ENCODE data around the gene FAP. TPM values are rescaled to one million over a fixed set of nuclear protein-coding genes. Genes with fewer than 3 reads are reported as not detected.

Gene FAP
- not detected for total RNA-seq
- not detected for polyA plus RNA-seq
- not detected for total RNA-seq

GRCh38 chr2:162243294-162243693, at the start of gene FAP:
Gene FAP, minus strand, starts transcription at chr2:162243445. Its CDS starts 118 bp downstream, at chr2:162243327.
- POLR2A ChIA-PET: no interaction called here
- no peaks in the 10 kb centered on the region for H3K27me3 ChIP-seq (ENCODE audit: control insufficient read depth in 2 of 2, insufficient read depth in 2 of 2, low read length in 2 of 2)
- H3K4me1 Mint-ChIP-seq: peaks cover 0 to 2% (median 0%) of the 10 kb centered on the region in 7 donors
- no peak within 1 kb of the TSS for H3K4me3 Mint-ChIP-seq
- H3K9me3 Mint-ChIP-seq: peaks cover 0 to 1% (median 0%) of the 10 kb centered on the region in 11 donors
- peaks cover 29 to 56% (median 31%) of the 10 kb centered on the region in 5 donors for H3K27me3 Mint-ChIP-seq
- CTCF ChIA-PET: no interaction called here
- intact Hi-C loops (cut with micrococcal nuclease): no loop called here
- no peak within 1 kb of the TSS for H3K4me3 ChIP-seq (ENCODE audit: low read length)
- DNase-seq: no peak
- no peak within 1 kb of the TSS for H3K27ac ChIP-seq (ENCODE audit: low read depth, low read length)
- no peaks in the 10 kb centered on the region for H3K9me3 ChIP-seq (ENCODE audit: control insufficient read depth in 2 of 3, low read length in 3 of 3)
- H3K36me3 ChIP-seq (ENCODE audit: control insufficient read depth in 2 of 3, insufficient read depth in 3 of 3, low read length in 3 of 3): no peaks in the 10 kb centered on the region
- no peak for ATAC-seq
- no peak within 1 kb of the TSS for H3K27ac Mint-ChIP-seq
- H3K36me3 Mint-ChIP-seq: no peaks in the 10 kb centered on the region
- no peaks in the 10 kb centered on the region for H3K4me1 ChIP-seq (ENCODE audit: control insufficient read depth in 2 of 2, insufficient read depth in 2 of 2, low read length in 2 of 2)

GRCh38 chr2:162291748-162292147, 48.5 kb upstream of the FAP start:
- Mint-ChIP-seq H3K27ac (no peak overlapping the region), H3K36me3 (peaks cover 0 to 27% (median 16%) of the 10 kb centered on the region in 5 donors), H3K4me1 (peaks cover 0 to 13% (median 0%) of the 10 kb centered on the region in 7 donors), H3K9me3 (no peaks in the 10 kb centered on the region), H3K27me3 (no peaks in the 10 kb centered on the region), H3K4me3 (no peak overlapping the region)
- H3K9me3 ChIP-seq (ENCODE audit: control insufficient read depth in 2 of 3, low read length in 3 of 3): no peaks in the 10 kb centered on the region
- H3K4me1 ChIP-seq (ENCODE audit: control insufficient read depth in 2 of 2, insufficient read depth in 2 of 2, low read length in 2 of 2): no peaks in the 10 kb centered on the region
- CTCF ChIA-PET: no interaction called here
- no peaks in the 10 kb centered on the region for H3K27me3 ChIP-seq (ENCODE audit: control insufficient read depth in 2 of 2, insufficient read depth in 2 of 2, low read length in 2 of 2)
- POLR2A ChIA-PET: no interaction called here
- DNase-seq (no peak), ATAC-seq (no peak)
- intact Hi-C loops (cut with micrococcal nuclease): no loop called here
- peaks cover 0 to 24% (median 0%) of the 10 kb centered on the region in 3 experiments for H3K36me3 ChIP-seq (ENCODE audit: control insufficient read depth in 2 of 3, insufficient read depth in 3 of 3, low read length in 3 of 3)
- H3K4me3 ChIP-seq (ENCODE audit: low read length): no peak overlapping the region
- no peak overlapping the region for H3K27ac ChIP-seq (ENCODE audit: low read depth, low read length)

- Histone ChIP-seq H3K9me3 (ENCODE audit: control insufficient read depth in 2 of 3, low read length in 3 of 3) (no peaks in the 10 kb centered on the region), H3K4me3 (ENCODE audit: low read length) (no peak overlapping the region), H3K4me1 (ENCODE audit: control insufficient read depth in 2 of 2, insufficient read depth in 2 of 2, low read length in 2 of 2) (no peaks in the 10 kb centered on the region), H3K27me3 (ENCODE audit: control insufficient read depth in 2 of 2, insufficient read depth in 2 of 2, low read length in 2 of 2) (no peaks in the 10 kb centered on the region), H3K36me3 (ENCODE audit: control insufficient read depth in 2 of 3, insufficient read depth in 3 of 3, low read length in 3 of 3) (peaks cover 2 to 56% (median 24%) of the 10 kb centered on the region in 3 experiments), H3K27ac (ENCODE audit: low read depth, low read length) (no peak overlapping the region)
- ChIA-PET POLR2A (no interaction called here), CTCF (interaction anchor here (0.9 to 1.8 kb wide), 2 partner anchors 16 to 62 kb away, joined by 3 to 8 read pairs; no protein-coding TSS in a partner anchor)
- no peaks in the 10 kb centered on the region for H3K9me3 Mint-ChIP-seq
- H3K4me3 Mint-ChIP-seq: no peak overlapping the region
- peaks cover 0 to 2% (median 0%) of the 10 kb centered on the region in 7 donors for H3K4me1 Mint-ChIP-seq
- no peaks in the 10 kb centered on the region for H3K27me3 Mint-ChIP-seq
- peak overlapping the region in 1 of 9 donors; percentile 44 for H3K27ac Mint-ChIP-seq
- intact Hi-C loops (cut with micrococcal nuclease): no loop called here
- ATAC-seq (no peak), DNase-seq (no peak)
- peaks cover 24 to 63% (median 46%) of the 10 kb centered on the region in 5 donors for H3K36me3 Mint-ChIP-seq
These were observed 39.6 kb upstream of the FAP start for GRCh38 chr2:162282765-162283425.

GRCh38 chr2:162280654-162281053, 37.4 kb upstream of the FAP start:
- Histone ChIP-seq H3K9me3 (ENCODE audit: control insufficient read depth in 2 of 3, low read length in 3 of 3) (no peaks in the 10 kb centered on the region), H3K27ac (ENCODE audit: low read depth, low read length) (no peak overlapping the region), H3K4me1 (ENCODE audit: control insufficient read depth in 2 of 2, insufficient read depth in 2 of 2, low read length in 2 of 2) (no peaks in the 10 kb centered on the region), H3K4me3 (ENCODE audit: low read length) (no peak overlapping the region), H3K27me3 (ENCODE audit: control insufficient read depth in 2 of 2, insufficient read depth in 2 of 2, low read length in 2 of 2) (no peaks in the 10 kb centered on the region), H3K36me3 (ENCODE audit: control insufficient read depth in 2 of 3, insufficient read depth in 3 of 3, low read length in 3 of 3) (peaks cover 2 to 58% (median 24%) of the 10 kb centered on the region in 3 experiments)
- no peak overlapping the region for H3K27ac Mint-ChIP-seq
- peaks cover 27 to 68% (median 50%) of the 10 kb centered on the region in 5 donors for H3K36me3 Mint-ChIP-seq
- intact Hi-C loops (cut with micrococcal nuclease): no loop called here
- ATAC-seq: no peak
- peaks cover 0 to 2% (median 0%) of the 10 kb centered on the region in 7 donors for H3K4me1 Mint-ChIP-seq
- no peaks in the 10 kb centered on the region for H3K27me3 Mint-ChIP-seq
- DNase-seq: no peak
- CTCF ChIA-PET: no interaction called here
- POLR2A ChIA-PET: no interaction called here
- H3K4me3 Mint-ChIP-seq: no peak overlapping the region
- no peaks in the 10 kb centered on the region for H3K9me3 Mint-ChIP-seq

GRCh38 chr2:162277381-162277780, 34.1 kb upstream of the FAP start:
- POLR2A ChIA-PET: no interaction called here

GRCh38 chr2:162267996-162268395, 24.8 kb upstream of the FAP start:
- Mint-ChIP-seq H3K36me3 (peaks cover 30 to 73% (median 68%) of the 10 kb centered on the region in 5 donors), H3K27ac (peak overlapping the region in 1 of 9 donors; percentile 31), H3K4me3 (no peak overlapping the region), H3K4me1 (peaks cover 0 to 2% (median 0%) of the 10 kb centered on the region in 7 donors), H3K27me3 (no peaks in the 10 kb centered on the region), H3K9me3 (no peaks in the 10 kb centered on the region)
- Histone ChIP-seq H3K27me3 (ENCODE audit: control insufficient read depth in 2 of 2, insufficient read depth in 2 of 2, low read length in 2 of 2) (no peaks in the 10 kb centered on the region), H3K9me3 (ENCODE audit: control insufficient read depth in 2 of 3, low read length in 3 of 3) (no peaks in the 10 kb centered on the region), H3K36me3 (ENCODE audit: control insufficient read depth in 2 of 3, insufficient read depth in 3 of 3, low read length in 3 of 3) (peaks cover 5 to 26% (median 6%) of the 10 kb centered on the region in 3 experiments), H3K4me1 (ENCODE audit: control insufficient read depth in 2 of 2, insufficient read depth in 2 of 2, low read length in 2 of 2) (no peaks in the 10 kb centered on the region), H3K4me3 (ENCODE audit: low read length) (no peak overlapping the region), H3K27ac (ENCODE audit: low read depth, low read length) (no peak overlapping the region)
- ChIA-PET POLR2A (no interaction called here), CTCF (no interaction called here)
- intact Hi-C loops (cut with micrococcal nuclease): no loop called here
- no peak for DNase-seq
- no peak for ATAC-seq

More at GRCh38 chr2:162277381-162277780, 34.1 kb upstream of the FAP start:
- DNase-seq: no peak
- Mint-ChIP-seq H3K27ac (no peak overlapping the region), H3K4me3 (no peak overlapping the region), H3K4me1 (no peaks in the 10 kb centered on the region), H3K27me3 (no peaks in the 10 kb centered on the region), H3K36me3 (peaks cover 27 to 69% (median 58%) of the 10 kb centered on the region in 5 donors), H3K9me3 (no peaks in the 10 kb centered on the region)
- intact Hi-C loops (cut with micrococcal nuclease): no loop called here
- no peaks in the 10 kb centered on the region for H3K27me3 ChIP-seq (ENCODE audit: control insufficient read depth in 2 of 2, insufficient read depth in 2 of 2, low read length in 2 of 2)
- peaks cover 2 to 42% (median 4%) of the 10 kb centered on the region in 3 experiments for H3K36me3 ChIP-seq (ENCODE audit: control insufficient read depth in 2 of 3, insufficient read depth in 3 of 3, low read length in 3 of 3)
- CTCF ChIA-PET: interaction anchor here (3.1 kb wide), 1 partner anchor 23 kb away, joined by 16 read pairs; no protein-coding TSS in a partner anchor
- H3K4me1 ChIP-seq (ENCODE audit: control insufficient read depth in 2 of 2, insufficient read depth in 2 of 2, low read length in 2 of 2): no peaks in the 10 kb centered on the region
- no peak for ATAC-seq
- no peaks in the 10 kb centered on the region for H3K9me3 ChIP-seq (ENCODE audit: control insufficient read depth in 2 of 3, low read length in 3 of 3)
- no peak overlapping the region for H3K4me3 ChIP-seq (ENCODE audit: low read length)
- H3K27ac ChIP-seq (ENCODE audit: low read depth, low read length): no peak overlapping the region

- H3K36me3 Mint-ChIP-seq: peaks cover 27 to 70% (median 64%) of the 10 kb centered on the region in 5 donors
- no peaks in the 10 kb centered on the region for H3K9me3 Mint-ChIP-seq
- Histone ChIP-seq H3K27me3 (ENCODE audit: control insufficient read depth in 2 of 2, insufficient read depth in 2 of 2, low read length in 2 of 2) (no peaks in the 10 kb centered on the region), H3K36me3 (ENCODE audit: control insufficient read depth in 2 of 3, insufficient read depth in 3 of 3, low read length in 3 of 3) (peaks cover 5 to 26% (median 6%) of the 10 kb centered on the region in 3 experiments), H3K27ac (ENCODE audit: low read depth, low read length) (no peak overlapping the region), H3K4me3 (ENCODE audit: low read length) (no peak overlapping the region), H3K9me3 (ENCODE audit: control insufficient read depth in 2 of 3, low read length in 3 of 3) (no peaks in the 10 kb centered on the region), H3K4me1 (ENCODE audit: control insufficient read depth in 2 of 2, insufficient read depth in 2 of 2, low read length in 2 of 2) (no peaks in the 10 kb centered on the region)
- no peak overlapping the region for H3K4me3 Mint-ChIP-seq
- DNase-seq (no peak), ATAC-seq (no peak)
- H3K4me1 Mint-ChIP-seq: peaks cover 0 to 2% (median 0%) of the 10 kb centered on the region in 7 donors
- ChIA-PET POLR2A (no interaction called here), CTCF (no interaction called here)
- no peaks in the 10 kb centered on the region for H3K27me3 Mint-ChIP-seq
- H3K27ac Mint-ChIP-seq: no peak overlapping the region
- intact Hi-C loops (cut with micrococcal nuclease): no loop called here
These were observed 24.3 kb upstream of the FAP start for GRCh38 chr2:162267496-162267895.

Data from naive thymus-derived CD4-positive, alpha-beta T cell (primary cell).